Peyer's patch (tissue), 4 donors: Measurements from ENCODE around the gene PCSK5. TPM values are rescaled to one million over a fixed set of nuclear protein-coding genes. Genes with fewer than 3 reads are reported as not detected.
"Not testable (repeated sequence)": the region's sequence is repeated elsewhere in the genome, so short reads cannot be mapped to it uniquely, and the experiment has no call there.

Source experiments
- DNase-seq, 3 donors: peaks; one replicate each; pipeline ENCODE4 v3.0.0-alpha.2; 2017 to 2019
- H3K27ac ChIP-seq, 4 donors: fragments of 200-600 bp; sonication (generic); one replicate each; pipeline ENCODE4 v1.5.1; 2016 to 2019
- H3K27me3 ChIP-seq, 2 donors: fragments of 200-600 bp; sonication (generic); one replicate each; pipeline ENCODE4 v1.5.1; 2019
- H3K36me3 ChIP-seq, 3 donors: fragments of 200-600 bp; sonication (generic); one replicate each; pipeline ENCODE4 v1.5.1; 2016 to 2019
- H3K4me1 ChIP-seq, 4 donors: fragments of 200-600 bp; sonication (generic); one replicate each; pipeline ENCODE4 v1.5.1; 2016 to 2019
- H3K4me3 ChIP-seq, 4 donors: fragments of 200-600 bp; sonication (generic); 1 replicate in 3 of 4; 2 replicates in 1 of 4; pipeline ENCODE4 v1.5.1; 2016 to 2019; ENCODE audit warnings: mild to moderate bottlenecking in 1 of 4
- H3K9me3 ChIP-seq, 4 donors: fragments of 200-600 bp; sonication (generic); one replicate each; pipeline ENCODE4 v1.5.1; 2016 to 2019; ENCODE audit warnings: mild to moderate bottlenecking in 1 of 4
- POLR2A ChIP-seq, 2 donors: fragments of 450-650 bp; IDR thresholded peaks; one replicate each; pipeline ENCODE4 v1.5.1; 2017; ENCODE audit warnings: antibody characterized with exemption in 2 of 2, mild to moderate bottlenecking in 2 of 2, moderate library complexity in 2 of 2
- total RNA-seq, 4 donors: library from RNA; depleted of rRNA; stranded (reverse); fragments of >200 nt; gene quantifications; one replicate each; pipeline ENCODE4 v1.1.0, GENCODE V29; 2016
- TF ChIP-seq, protein P1 (sequence below), 6 experiments: fragments of 450-650 bp in 4 of 6; fragments of 200-600 bp in 2 of 6; sonication (generic) in 1 of 6; IDR thresholded peaks; one replicate each; pipeline ENCODE4 v1.5.1; 2017 to 2019; ENCODE audit warnings: antibody characterized with exemption in 6 of 6, mild to moderate bottlenecking in 3 of 6, moderate library complexity in 1 of 6

The PCSK5 gene
- total RNA-seq, 4 donors from 2014 or later, result 77.6 to 488 (median 411) TPM

DNA sequence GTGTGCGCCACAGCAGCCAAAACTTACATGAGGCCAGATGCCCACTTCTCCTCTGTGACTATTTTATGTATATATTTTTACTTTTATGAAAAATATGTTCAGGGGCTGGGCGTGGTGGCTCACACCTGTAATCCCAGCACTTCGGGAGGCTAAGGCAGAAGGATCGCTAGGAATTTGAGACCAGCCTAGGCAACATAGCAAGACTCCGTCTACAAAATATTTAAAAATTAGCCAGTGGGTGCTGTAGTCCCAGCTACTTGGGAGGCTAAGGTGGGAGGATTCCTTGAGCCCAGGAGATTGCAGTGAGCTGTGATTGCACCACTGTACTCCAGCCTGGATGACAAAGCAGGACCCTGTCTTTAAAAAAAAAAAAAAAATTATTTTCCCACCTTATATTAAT, 420.5 kb downstream of the PCSK5 start:
- TF ChIP-seq POLR2A (IDR thresholded peaks at IDR 0.05), result no peak
- TF ChIP-seq, protein P1, sequence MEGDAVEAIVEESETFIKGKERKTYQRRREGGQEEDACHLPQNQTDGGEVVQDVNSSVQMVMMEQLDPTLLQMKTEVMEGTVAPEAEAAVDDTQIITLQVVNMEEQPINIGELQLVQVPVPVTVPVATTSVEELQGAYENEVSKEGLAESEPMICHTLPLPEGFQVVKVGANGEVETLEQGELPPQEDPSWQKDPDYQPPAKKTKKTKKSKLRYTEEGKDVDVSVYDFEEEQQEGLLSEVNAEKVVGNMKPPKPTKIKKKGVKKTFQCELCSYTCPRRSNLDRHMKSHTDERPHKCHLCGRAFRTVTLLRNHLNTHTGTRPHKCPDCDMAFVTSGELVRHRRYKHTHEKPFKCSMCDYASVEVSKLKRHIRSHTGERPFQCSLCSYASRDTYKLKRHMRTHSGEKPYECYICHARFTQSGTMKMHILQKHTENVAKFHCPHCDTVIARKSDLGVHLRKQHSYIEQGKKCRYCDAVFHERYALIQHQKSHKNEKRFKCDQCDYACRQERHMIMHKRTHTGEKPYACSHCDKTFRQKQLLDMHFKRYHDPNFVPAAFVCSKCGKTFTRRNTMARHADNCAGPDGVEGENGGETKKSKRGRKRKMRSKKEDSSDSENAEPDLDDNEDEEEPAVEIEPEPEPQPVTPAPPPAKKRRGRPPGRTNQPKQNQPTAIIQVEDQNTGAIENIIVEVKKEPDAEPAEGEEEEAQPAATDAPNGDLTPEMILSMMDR (IDR thresholded peaks at IDR 0.05), result no peak
- no peak overlapping the region for H3K4me3 ChIP-seq
- peaks cover 0 to 5% (median 0%) of the 10 kb centered on the region in 3 donors for H3K36me3 ChIP-seq
- no peak for DNase-seq
- H3K9me3 ChIP-seq, result no peaks in the 10 kb centered on the region
- no peaks in the 10 kb centered on the region for H3K27me3 ChIP-seq
- H3K4me1 ChIP-seq, result peaks cover 0 to 13% (median 0%) of the 10 kb centered on the region in 4 donors
- H3K27ac ChIP-seq, result no peak overlapping the region

DNA sequence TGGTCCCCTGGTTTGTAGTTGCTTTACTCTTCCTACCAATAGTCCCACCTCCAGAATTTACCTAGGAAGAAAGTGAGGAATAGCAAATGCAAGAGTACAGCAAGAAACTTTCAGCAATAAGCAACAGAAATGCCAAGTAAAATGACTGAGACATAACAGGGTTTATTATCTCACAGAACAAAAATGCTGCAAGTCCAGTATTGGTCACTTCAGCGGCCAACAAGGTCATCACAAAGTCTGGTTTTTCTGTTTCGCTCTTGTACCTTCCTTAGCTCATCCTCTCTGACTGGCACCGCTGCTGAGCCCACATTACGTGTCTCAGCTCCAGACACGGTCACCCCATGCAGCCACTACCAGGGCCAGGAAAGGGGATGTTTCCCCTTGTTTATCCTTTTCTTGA, 421.1 kb downstream of the PCSK5 start:
- no peak overlapping the region for H3K4me3 ChIP-seq
- no peak for DNase-seq
- H3K4me1 ChIP-seq, result peaks cover 0 to 13% (median 0%) of the 10 kb centered on the region in 4 donors
- H3K36me3 ChIP-seq, result peaks cover 0 to 5% (median 0%) of the 10 kb centered on the region in 3 donors
- TF ChIP-seq, protein P1 (IDR thresholded peaks at IDR 0.05), result no peak
- no peak for TF ChIP-seq POLR2A (IDR thresholded peaks at IDR 0.05)
- H3K9me3 ChIP-seq, result no peaks in the 10 kb centered on the region
- H3K27ac ChIP-seq, result no peak overlapping the region
- H3K27me3 ChIP-seq, result no peaks in the 10 kb centered on the region

DNA sequence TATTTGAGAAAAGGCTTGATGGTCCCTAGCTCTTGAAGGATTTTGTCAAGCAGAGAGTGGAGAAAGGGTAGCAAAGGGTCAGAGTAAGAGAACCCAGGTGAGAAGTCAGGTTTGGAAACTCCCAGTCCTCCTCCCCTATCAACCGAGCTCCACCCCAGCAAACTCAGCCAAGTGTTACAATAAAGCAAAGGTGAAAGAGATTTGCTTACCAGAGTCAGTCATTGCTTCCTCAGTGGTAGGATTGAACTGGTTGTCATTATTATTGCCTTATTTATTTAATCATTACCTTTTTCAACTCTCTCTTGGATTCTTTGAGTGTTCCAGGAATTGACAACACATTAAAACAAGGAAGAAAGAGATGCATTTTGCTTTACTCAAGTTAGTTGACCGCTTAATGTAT, 423.3 kb downstream of the PCSK5 start:
- no peak for TF ChIP-seq POLR2A (IDR thresholded peaks at IDR 0.05)
- TF ChIP-seq, protein P1 (IDR thresholded peaks at IDR 0.05), result no peak
- peaks cover 0 to 18% (median 0%) of the 10 kb centered on the region in 3 donors for H3K36me3 ChIP-seq
- DNase-seq, result peak in 1 of 3 donors; percentile 58
- H3K9me3 ChIP-seq, result no peaks in the 10 kb centered on the region
- no peaks in the 10 kb centered on the region for H3K27me3 ChIP-seq
- peaks cover 0 to 13% (median 0%) of the 10 kb centered on the region in 4 donors for H3K4me1 ChIP-seq
- no peak overlapping the region for H3K4me3 ChIP-seq
- peak overlapping the region in 3 of 4 donors; percentile 28 to 80 (median 66) for H3K27ac ChIP-seq

DNA sequence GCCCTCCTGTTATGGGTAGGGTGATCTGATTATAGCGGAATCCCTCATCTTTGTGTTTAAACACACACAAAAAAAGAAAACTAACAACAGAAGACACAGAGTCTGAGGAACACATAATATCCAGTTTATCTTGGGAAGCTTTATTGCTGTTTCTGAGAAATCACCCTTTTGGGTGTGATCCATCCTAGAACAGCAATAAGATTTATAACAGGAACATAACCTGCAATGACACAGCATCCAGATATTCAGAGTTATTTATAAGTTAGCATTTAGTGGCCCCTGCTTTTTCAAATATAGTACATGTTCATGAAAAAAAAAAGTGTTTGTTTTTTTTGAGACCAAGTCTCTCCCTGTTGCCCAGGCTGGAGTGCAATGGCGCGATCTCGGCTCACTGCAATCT, 423.8 kb downstream of the PCSK5 start:
- Histone ChIP-seq H3K4me3 (no peak overlapping the region), H3K36me3 (peaks cover 0 to 18% (median 0%) of the 10 kb centered on the region in 3 donors), H3K27me3 (no peaks in the 10 kb centered on the region), H3K9me3 (no peaks in the 10 kb centered on the region), H3K27ac (peak overlapping the region in 3 of 4 donors; percentile 28 to 80 (median 66)), H3K4me1 (peaks cover 0 to 13% (median 0%) of the 10 kb centered on the region in 4 donors)
- TF ChIP-seq, protein P1 (IDR thresholded peaks at IDR 0.05), result no peak
- TF ChIP-seq POLR2A (IDR thresholded peaks at IDR 0.05), result no peak
- no peak for DNase-seq

DNA sequence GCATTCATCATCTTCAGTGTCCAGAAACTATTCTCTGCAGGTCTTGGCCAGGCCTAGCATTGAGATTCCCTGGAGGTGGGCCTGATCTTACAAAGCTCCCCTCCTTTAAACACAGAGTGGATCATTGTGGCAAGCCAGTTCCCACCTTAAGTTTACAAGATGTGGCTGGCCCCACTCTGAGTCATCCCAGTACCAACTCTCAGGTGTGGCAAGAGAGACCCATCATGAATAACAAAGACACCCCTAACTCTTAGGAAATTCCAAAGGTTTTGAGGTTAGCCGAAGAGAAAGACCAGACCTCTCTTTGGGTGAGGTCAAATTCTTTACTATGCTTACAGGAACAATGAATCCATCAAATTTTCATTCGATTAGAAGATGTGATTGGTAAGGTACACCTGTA, 425.6 kb downstream of the PCSK5 start:
- TF ChIP-seq, protein P1 (IDR thresholded peaks at IDR 0.05), result no peak
- no peak for TF ChIP-seq POLR2A (IDR thresholded peaks at IDR 0.05)

DNA sequence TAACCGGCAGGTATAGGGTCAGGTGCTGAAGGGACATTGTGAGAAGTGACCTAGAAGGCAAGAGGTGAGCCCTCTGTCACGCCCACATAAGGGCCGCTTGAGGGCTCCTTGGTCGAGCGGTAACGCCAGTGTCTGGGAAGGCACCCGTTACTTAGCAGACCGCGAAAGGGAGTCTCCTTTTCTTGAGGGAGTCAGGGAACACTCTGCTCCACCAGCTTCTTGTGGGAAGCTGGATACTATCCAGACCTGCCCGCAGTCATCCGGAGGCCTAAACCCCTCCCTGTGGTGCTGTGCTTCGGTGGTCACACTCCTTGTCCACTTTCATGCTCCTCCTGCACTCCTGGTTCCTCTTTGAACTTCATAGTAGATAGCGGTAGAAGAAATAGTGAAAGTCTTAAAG, 429.0 kb downstream of the PCSK5 start:
- H3K36me3 ChIP-seq, result peaks cover 0 to 20% (median 0%) of the 10 kb centered on the region in 3 donors

More for the DNA sequence above, 425.6 kb downstream of the PCSK5 start:
- no peak overlapping the region for H3K27ac ChIP-seq
- H3K4me3 ChIP-seq, result no peak overlapping the region
- H3K4me1 ChIP-seq, result peaks cover 0 to 13% (median 0%) of the 10 kb centered on the region in 4 donors
- no peak for DNase-seq
- H3K36me3 ChIP-seq, result peaks cover 0 to 13% (median 0%) of the 10 kb centered on the region in 3 donors
- H3K9me3 ChIP-seq, result no peaks in the 10 kb centered on the region
- no peaks in the 10 kb centered on the region for H3K27me3 ChIP-seq

More for the DNA sequence above, 429.0 kb downstream of the PCSK5 start:
- H3K4me3 ChIP-seq, H3K27ac ChIP-seq, H3K4me1 ChIP-seq, H3K27me3 ChIP-seq, DNase-seq, H3K9me3 ChIP-seq: not testable (repeated sequence)
